Mucosa of descending colon (tissue), 3 donors: ENCODE data around the gene HUS1. TPM values are rescaled to one million over a fixed set of nuclear protein-coding genes. Genes with fewer than 3 reads are reported as not detected.

Experiments used
- ATAC-seq: fragments of 200-7000 bp; cut with Tn5 transposase; one replicate; pipeline ENCODE4 v1.9.1; 2020; ENCODE audit warnings: mild to moderate bottlenecking, moderate library complexity
- DNase-seq, 3 donors: peaks; one replicate each; pipeline ENCODE4 v3.0.0-alpha.2; 2020
- H3K36me3 ChIP-seq: fragments of 200-600 bp; one replicate; pipeline ENCODE4 v1.8.0; 2021; ENCODE audit warnings: low read depth, mild to moderate bottlenecking
- H3K4me1 ChIP-seq: fragments of 200-600 bp; one replicate; pipeline ENCODE4 v1.8.0; 2021; ENCODE audit warnings: low read depth, mild to moderate bottlenecking
- H3K4me3 ChIP-seq: fragments of 200-600 bp; one replicate; pipeline ENCODE4 v1.8.0; 2021; ENCODE audit warnings: mild to moderate bottlenecking
- H3K9me3 ChIP-seq: fragments of 200-600 bp; one replicate; pipeline ENCODE4 v1.8.0; 2021; ENCODE audit warnings: mild to moderate bottlenecking
- CTCF ChIP-seq: fragments of 200-600 bp; IDR thresholded peaks from one replicate; pipeline ENCODE4 v1.8.0; 2022; ENCODE audit warnings: antibody characterized with exemption, mild to moderate bottlenecking
- intact Hi-C, 2 donors: fragments of 100-400 bp; cut with DNase I in 1 of 2; cut with micrococcal nuclease in 1 of 2; formaldehyde crosslinking; loops; one replicate each; pipeline versions ENCODE4 v1.11.0 to v1.11.1; 2022; cut with DNase I, micrococcal nuclease
- total RNA-seq, 3 donors: library from RNA; stranded (reverse); fragmentation: NEBNext Ultra II Directional in 2 of 3; extraction: Animal tissue kit (Norgen Biotek cat#: 25700) in 2 of 3; gene quantifications; one replicate each; pipeline versions ENCODE4 v1.2.1 to v1.2.4, GENCODE V29; 2021 to 2023
- donor health status: DM: no; HTN: no; CAD: no; lungs with moderate emphysema.
- donor health status: DM: no; HTN: no; CAD: no.
- donor health status: DM: no; HTN: yes; CAD: no.

Gene HUS1
- total RNA-seq, 3 donors from 2014 or later = 44.8 to 53.7 (median 47.4) TPM

GRCh38 chr7:47940088-47941013, 39.1 kb downstream of the HUS1 start:
- intact Hi-C loops = no loop called here
- DNase-seq (peak; percentile 76 to 80 (median 79)), ATAC-seq (peak; percentile 91)

GRCh38 chr7:47939425-47940036, 39.9 kb downstream of the HUS1 start:
- no peak for DNase-seq
- intact Hi-C loops = no loop called here
- Histone ChIP-seq H3K9me3 (no peaks in the 10 kb centered on the region), H3K4me3 (no peak overlapping the region), H3K36me3 (no peaks in the 10 kb centered on the region), H3K4me1 (peaks cover 20% of the 10 kb centered on the region)
- no peak for TF ChIP-seq CTCF
- ATAC-seq = no peak

More at GRCh38 chr7:47940088-47941013, 39.1 kb downstream of the HUS1 start:
- peaks cover 20% of the 10 kb centered on the region for H3K4me1 ChIP-seq
- no peaks in the 10 kb centered on the region for H3K36me3 ChIP-seq
- no peaks in the 10 kb centered on the region for H3K9me3 ChIP-seq
- no peak for TF ChIP-seq CTCF
- H3K4me3 ChIP-seq = no peak overlapping the region

GRCh38 chr7:47938574-47939165, 40.7 kb downstream of the HUS1 start:
- intact Hi-C loops = no loop called here
- Histone ChIP-seq H3K36me3 (no peaks in the 10 kb centered on the region), H3K9me3 (no peaks in the 10 kb centered on the region), H3K4me1 (peaks cover 20% of the 10 kb centered on the region), H3K4me3 (no peak overlapping the region)
- DNase-seq (no peak), ATAC-seq (no peak)
- no peak for TF ChIP-seq CTCF

- no peak for TF ChIP-seq CTCF
- H3K4me3 ChIP-seq = no peak overlapping the region
- intact Hi-C loops = no loop called here
- H3K9me3 ChIP-seq = no peaks in the 10 kb centered on the region
- no peaks in the 10 kb centered on the region for H3K36me3 ChIP-seq
- no peak for ATAC-seq
- DNase-seq = no peak
- H3K4me1 ChIP-seq = peaks cover 20% of the 10 kb centered on the region
Measured at GRCh38 chr7:47937711-47938573, 41.5 kb downstream of the HUS1 start.

- intact Hi-C loops = no loop called here
- TF ChIP-seq CTCF = no peak
- Histone ChIP-seq H3K4me1 (peaks cover 20% of the 10 kb centered on the region), H3K9me3 (no peaks in the 10 kb centered on the region), H3K36me3 (no peaks in the 10 kb centered on the region), H3K4me3 (no peak overlapping the region)
- ATAC-seq = peak; percentile 5
- DNase-seq = no peak
Measured at GRCh38 chr7:47937065-47937687, 42.2 kb downstream of the HUS1 start.
